ENCODE results near the gene OXCT2.
A peak's percentile ranks its signal among the peaks of the same experiment; 100 is the strongest.
"Not testable (repeated sequence)": the region's sequence is repeated elsewhere in the genome, so short reads cannot be mapped to it uniquely, and the experiment has no call there.

The OXCT2 gene

GRCh38 chr1:39771022-39771532 is at the start of gene OXCT2:
TSS of gene OXCT2 (minus strand) at chr1:39771348. CDS start at chr1:39771255, 93 bp downstream.
- DNase-seq, result not testable (repeated sequence)

- no peak for DNase-seq
Observed at GRCh38 chr1:39819091-39819812, 48.1 kb upstream of the OXCT2 start.

GRCh38 chr1:39818482-39818881 is 47.3 kb upstream of the OXCT2 start:
- no peak for DNase-seq

- not testable (repeated sequence) for DNase-seq
Observed at GRCh38 chr1:39817091-39817932, 46.2 kb upstream of the OXCT2 start.

GRCh38 chr1:39816415-39817090 is 45.4 kb upstream of the OXCT2 start:
- DNase-seq, result peak; percentile 74

GRCh38 chr1:39812913-39813312 is 41.8 kb upstream of the OXCT2 start:
- DNase-seq, result no peak

- no peak for DNase-seq
Observed at GRCh38 chr1:39808784-39809517, 37.8 kb upstream of the OXCT2 start.

GRCh38 chr1:39805385-39805784 is 34.2 kb upstream of the OXCT2 start:
- no peak for DNase-seq

- no peak for DNase-seq
Observed at GRCh38 chr1:39802496-39803260, 31.5 kb upstream of the OXCT2 start.

- no peak for DNase-seq
Observed at GRCh38 chr1:39800471-39800835, 29.3 kb upstream of the OXCT2 start.

- DNase-seq, result peak; percentile 57
Observed at GRCh38 chr1:39799770-39800470, 28.8 kb upstream of the OXCT2 start.

- DNase-seq, result not testable (repeated sequence)
Observed at GRCh38 chr1:39798859-39799769, 28.0 kb upstream of the OXCT2 start.

GRCh38 chr1:39795651-39796050 is 24.5 kb upstream of the OXCT2 start:
- no peak for DNase-seq

GRCh38 chr1:39791838-39792237 is 20.7 kb upstream of the OXCT2 start:
- no peak for DNase-seq

- DNase-seq, result no peak
Observed at GRCh38 chr1:39789571-39790110, 18.5 kb upstream of the OXCT2 start.

GRCh38 chr1:39788758-39789570 is 17.8 kb upstream of the OXCT2 start, which contains the start of gene BMP8B:
TSS of gene BMP8B (minus strand) at chr1:39788865. CDS start at chr1:39788485, 380 bp downstream.
- peak; percentile 67 for DNase-seq

- DNase-seq, result no peak
Observed at GRCh38 chr1:39788426-39788757, 17.2 kb upstream of the OXCT2 start.

- not testable (repeated sequence) for DNase-seq
Observed at GRCh38 chr1:39787964-39788363, 16.8 kb upstream of the OXCT2 start.

- no peak for DNase-seq
Observed at GRCh38 chr1:39787468-39787867, 16.3 kb upstream of the OXCT2 start.
